Glutamatergic neuron (in vitro differentiated cells): Measurements from ENCODE around the gene SLN. TPM values are rescaled to one million over a fixed set of nuclear protein-coding genes. Genes with fewer than 3 reads are reported as not detected.

Experiments
- DNase-seq: peaks from one replicate; pipeline ENCODE4 v3.0.0; 2022
- H3K27ac Mint-ChIP-seq: one replicate; pipeline ENCODE4 v1.8.0; 2020; ENCODE audit warnings: mild to moderate bottlenecking, mixed read lengths, inconsistent platforms; ENCODE audit not compliant: unreplicated experiment
- H3K27me3 Mint-ChIP-seq: one replicate; pipeline ENCODE4 v1.8.0; 2020; ENCODE audit warnings: mild to moderate bottlenecking, moderate library complexity, mixed read lengths, inconsistent platforms; ENCODE audit not compliant: unreplicated experiment
- H3K36me3 Mint-ChIP-seq: one replicate; pipeline ENCODE4 v1.8.0; 2020; ENCODE audit warnings: mild to moderate bottlenecking, mixed read lengths, inconsistent platforms; ENCODE audit not compliant: unreplicated experiment
- H3K4me1 Mint-ChIP-seq: one replicate; pipeline ENCODE4 v1.8.0; 2020; ENCODE audit warnings: mild to moderate bottlenecking, low read depth, mixed read lengths, inconsistent platforms; ENCODE audit not compliant: unreplicated experiment
- H3K4me3 Mint-ChIP-seq: one replicate; pipeline ENCODE4 v1.8.0; 2020; ENCODE audit warnings: mild to moderate bottlenecking, mixed read lengths, inconsistent platforms; ENCODE audit not compliant: unreplicated experiment
- H3K9me3 Mint-ChIP-seq: one replicate; pipeline ENCODE4 v1.8.0; 2020; ENCODE audit warnings: mild to moderate bottlenecking, moderate library complexity, mixed read lengths, inconsistent platforms; ENCODE audit not compliant: unreplicated experiment
- CTCF ChIP-seq: fragments of 200-600 bp; sonication (generic); IDR thresholded peaks from one replicate; pipeline ENCODE4 v1.5.0; 2021; ENCODE audit not compliant: partially characterized antibody, unreplicated experiment
- total RNA-seq: library from RNA; stranded (reverse); fragmentation: NEBNext Ultra II Directional; extraction: Animal tissue kit (Norgen Biotek cat#: 25700); gene quantifications from one replicate; pipeline ENCODE4 v1.2.1, GENCODE V29; 2021; ENCODE audit not compliant: unreplicated experiment

Gene SLN
- total RNA-seq, 1 donor from 2014 or later = not detected

DNA sequence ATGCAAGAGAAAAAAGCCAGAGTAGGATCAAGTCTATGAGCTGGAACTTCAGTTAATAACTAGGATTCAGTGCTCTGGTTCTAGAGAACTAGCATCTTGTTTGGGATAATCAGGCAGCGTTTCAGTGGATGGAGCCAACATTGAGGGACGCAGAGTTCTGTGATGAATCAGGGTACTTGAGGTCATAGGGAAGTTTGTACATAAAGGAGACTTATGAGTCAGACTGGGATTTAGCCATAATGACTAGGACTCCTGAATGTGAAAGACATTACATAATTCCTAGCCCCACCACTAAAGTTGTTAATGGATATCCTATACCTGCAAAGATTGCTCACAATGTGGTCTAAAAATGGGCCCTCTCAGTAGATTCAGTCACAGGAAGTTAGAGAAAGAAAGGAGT is 6.8 kb downstream of the SLN start:
- H3K36me3 Mint-ChIP-seq = no peaks in the 10 kb centered on the region
- no peaks in the 10 kb centered on the region for H3K9me3 Mint-ChIP-seq
- no peaks in the 10 kb centered on the region for H3K4me1 Mint-ChIP-seq
- DNase-seq = no peak
- no peak for TF ChIP-seq CTCF
- no peak overlapping the region for H3K4me3 Mint-ChIP-seq
- no peak overlapping the region for H3K27ac Mint-ChIP-seq
- H3K27me3 Mint-ChIP-seq = no peaks in the 10 kb centered on the region

- TF ChIP-seq CTCF = no peak
- H3K4me3 Mint-ChIP-seq = no peak overlapping the region
- H3K36me3 Mint-ChIP-seq = no peaks in the 10 kb centered on the region
- no peak overlapping the region for H3K27ac Mint-ChIP-seq
- no peak for DNase-seq
- no peaks in the 10 kb centered on the region for H3K9me3 Mint-ChIP-seq
- no peaks in the 10 kb centered on the region for H3K27me3 Mint-ChIP-seq
- no peaks in the 10 kb centered on the region for H3K4me1 Mint-ChIP-seq
Observed at GRCh38 chr11:107704451-107704850, 7.4 kb downstream of the SLN start.

- H3K27ac Mint-ChIP-seq = no peak overlapping the region
- H3K4me1 Mint-ChIP-seq = no peaks in the 10 kb centered on the region
- no peaks in the 10 kb centered on the region for H3K36me3 Mint-ChIP-seq
- no peak for DNase-seq
- H3K9me3 Mint-ChIP-seq = no peaks in the 10 kb centered on the region
- H3K27me3 Mint-ChIP-seq = no peaks in the 10 kb centered on the region
- H3K4me3 Mint-ChIP-seq = no peak overlapping the region
- TF ChIP-seq CTCF = no peak
Observed at GRCh38 chr11:107702723-107703122, 9.1 kb downstream of the SLN start.

DNA sequence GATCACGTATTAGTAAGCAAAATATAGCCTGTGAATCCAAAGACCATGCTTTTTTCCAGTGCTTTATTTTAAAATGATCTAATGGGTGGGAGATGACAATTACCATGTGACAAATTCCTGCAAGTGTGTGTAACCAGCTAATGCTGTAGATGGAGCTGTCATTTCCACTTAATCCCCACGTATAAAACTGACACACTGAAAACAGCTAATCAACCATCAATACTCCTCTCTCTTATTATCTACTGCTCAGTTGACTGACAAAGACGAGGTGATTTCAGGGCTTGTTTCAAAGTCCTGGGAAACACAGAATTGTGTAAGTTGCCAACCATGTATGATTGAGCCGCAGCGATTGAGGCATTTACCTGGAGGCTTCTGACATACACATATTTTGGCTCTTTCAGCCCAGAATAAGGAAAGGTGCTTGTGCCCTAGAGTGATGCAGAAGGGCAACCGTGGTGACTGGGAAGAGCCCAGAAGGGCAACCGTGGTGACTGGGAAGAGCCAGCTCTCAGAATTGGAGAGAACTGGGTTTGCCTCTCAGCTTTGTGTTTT is 9.7 kb downstream of the SLN start:
- Mint-ChIP-seq H3K27me3 (no peaks in the 10 kb centered on the region), H3K9me3 (no peaks in the 10 kb centered on the region), H3K36me3 (no peaks in the 10 kb centered on the region), H3K27ac (no peak overlapping the region), H3K4me3 (no peak overlapping the region), H3K4me1 (no peaks in the 10 kb centered on the region)
- no peak for DNase-seq
- TF ChIP-seq CTCF = no peak

GRCh38 chr11:107699371-107700285 is 12.2 kb downstream of the SLN start:
- H3K27me3 Mint-ChIP-seq = no peaks in the 10 kb centered on the region
- no peaks in the 10 kb centered on the region for H3K4me1 Mint-ChIP-seq
- no peak overlapping the region for H3K27ac Mint-ChIP-seq

More at GRCh38 chr11:107699371-107700285, 12.2 kb downstream of the SLN start:
- DNase-seq = no peak
- Mint-ChIP-seq H3K36me3 (no peaks in the 10 kb centered on the region), H3K9me3 (no peaks in the 10 kb centered on the region), H3K4me3 (no peak overlapping the region)
- TF ChIP-seq CTCF = no peak
